Sigmoid colon (tissue), 4 donors: ENCODE results near the gene TMED3.

Source experiments
- EP300 ChIP-seq, 4 donors: sonication (generic); formaldehyde crosslinking; IDR thresholded peaks; one replicate each; pipeline ENCODE4 v1.6.1; 2017; ENCODE audit warnings: antibody characterized with exemption in 4 of 4
- POLR2A ChIP-seq, 2 donors: fragments of 450-650 bp; IDR thresholded peaks; one replicate each; pipeline ENCODE4 v1.6.1; 2016; ENCODE audit warnings: antibody characterized with exemption in 2 of 2, mild to moderate bottlenecking in 2 of 2, moderate library complexity in 2 of 2
- TF ChIP-seq, protein P1 (sequence below), 4 experiments: fragments of 450-650 bp in 3 of 4; fragments of 200-600 bp in 1 of 4; IDR thresholded peaks; one replicate each; pipeline ENCODE4 v1.5.1; 2016 to 2019; ENCODE audit warnings: antibody characterized with exemption in 4 of 4, mild to moderate bottlenecking in 3 of 4, moderate library complexity in 2 of 4

DNA sequence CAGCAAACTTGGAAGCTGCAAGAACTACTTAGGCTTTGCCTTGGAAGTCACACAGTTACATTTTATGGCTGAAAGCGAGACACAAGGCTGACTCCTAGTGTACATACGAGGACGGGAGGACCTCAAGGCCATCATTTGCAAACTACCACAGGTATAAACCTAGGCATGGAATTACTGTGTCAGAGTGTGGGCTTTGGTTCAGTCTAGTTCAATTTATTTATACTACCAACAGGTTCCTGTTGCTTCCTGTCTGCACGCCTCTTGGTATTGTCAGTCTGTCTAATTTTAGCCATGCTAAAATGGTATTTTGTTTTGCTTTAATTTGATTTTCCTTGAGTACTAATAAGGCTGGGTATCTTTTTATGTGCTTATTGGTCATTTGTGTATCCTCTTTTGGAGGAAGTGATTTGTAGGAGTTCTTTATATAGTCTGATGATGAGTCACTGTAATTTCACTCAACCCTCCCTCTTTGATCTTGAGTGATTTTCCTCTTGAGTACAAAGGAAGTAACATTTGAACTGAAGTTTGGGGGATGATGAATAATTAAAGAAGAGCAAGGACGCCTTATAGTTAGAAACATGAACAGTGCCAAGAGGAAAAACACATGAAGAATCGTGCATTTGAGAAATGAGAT lies 20.2 kb upstream of the TMED3 start:
- no peak for TF ChIP-seq EP300 (IDR thresholded peaks at IDR 0.05)
- TF ChIP-seq, protein P1, sequence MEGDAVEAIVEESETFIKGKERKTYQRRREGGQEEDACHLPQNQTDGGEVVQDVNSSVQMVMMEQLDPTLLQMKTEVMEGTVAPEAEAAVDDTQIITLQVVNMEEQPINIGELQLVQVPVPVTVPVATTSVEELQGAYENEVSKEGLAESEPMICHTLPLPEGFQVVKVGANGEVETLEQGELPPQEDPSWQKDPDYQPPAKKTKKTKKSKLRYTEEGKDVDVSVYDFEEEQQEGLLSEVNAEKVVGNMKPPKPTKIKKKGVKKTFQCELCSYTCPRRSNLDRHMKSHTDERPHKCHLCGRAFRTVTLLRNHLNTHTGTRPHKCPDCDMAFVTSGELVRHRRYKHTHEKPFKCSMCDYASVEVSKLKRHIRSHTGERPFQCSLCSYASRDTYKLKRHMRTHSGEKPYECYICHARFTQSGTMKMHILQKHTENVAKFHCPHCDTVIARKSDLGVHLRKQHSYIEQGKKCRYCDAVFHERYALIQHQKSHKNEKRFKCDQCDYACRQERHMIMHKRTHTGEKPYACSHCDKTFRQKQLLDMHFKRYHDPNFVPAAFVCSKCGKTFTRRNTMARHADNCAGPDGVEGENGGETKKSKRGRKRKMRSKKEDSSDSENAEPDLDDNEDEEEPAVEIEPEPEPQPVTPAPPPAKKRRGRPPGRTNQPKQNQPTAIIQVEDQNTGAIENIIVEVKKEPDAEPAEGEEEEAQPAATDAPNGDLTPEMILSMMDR (IDR thresholded peaks at IDR 0.05) = no peak
- no peak for TF ChIP-seq POLR2A (IDR thresholded peaks at IDR 0.05)
